Measurements from ENCODE around the gene CDHR1. TPM values are rescaled to one million over a fixed set of nuclear protein-coding genes. Genes with fewer than 3 reads are reported as not detected.

CDHR1 gene
- total RNA-seq, 1 experiment from 2014 or later = 6.6 TPM

GRCh38 chr10:84205853-84206525 is 11.7 kb downstream of the CDHR1 start:
- Histone ChIP-seq H3K14ac (ENCODE audit: insufficient read depth, low read length) (no peak overlapping the region), H4K20me1 (ENCODE audit: control insufficient read depth, insufficient read depth, insufficient read length) (no peaks in the 10 kb centered on the region), H3K79me1 (ENCODE audit: insufficient read depth, low read depth, low read length, poor library complexity, severe bottlenecking) (no peaks in the 10 kb centered on the region), H2AK5ac (ENCODE audit: insufficient read length, low read length) (no peak overlapping the region), H3K56ac (ENCODE audit: insufficient read length, low read depth, low read length) (no peak overlapping the region), H4K5ac (ENCODE audit: insufficient read length, low read depth, low read length) (no peak overlapping the region), H4K8ac (replicated peaks; ENCODE audit: insufficient read length, low read depth, low read length) (no peak overlapping the region), H3K18ac (ENCODE audit: insufficient read length, low read depth, low read length) (no peak overlapping the region), H2AFZ (ENCODE audit: low read length) (no peak overlapping the region), H2BK5ac (ENCODE audit: insufficient read length, low read length) (no peak overlapping the region), H2BK12ac (ENCODE audit: insufficient read length, low read depth, low read length) (no peak overlapping the region), H4K91ac (ENCODE audit: insufficient read length, low read depth, low read length) (no peak overlapping the region), H3K9ac (ENCODE audit: extremely low read depth, insufficient read length, low read length) (no peak overlapping the region), H3K4ac (ENCODE audit: low read depth, low read length) (no peak overlapping the region), H3K23me2 (ENCODE audit: insufficient read length, low read depth, low read length, poor library complexity, severe bottlenecking) (no peaks in the 10 kb centered on the region), H3K4me2 (ENCODE audit: insufficient read depth, insufficient read length, low read length) (no peak overlapping the region), H3K9me3 (ENCODE audit: control insufficient read depth, low read depth, low read length) (no peaks in the 10 kb centered on the region), H3K79me2 (ENCODE audit: insufficient read depth, low read length) (no peaks in the 10 kb centered on the region), H2BK120ac (ENCODE audit: low read depth, low read length, poor library complexity, severe bottlenecking) (no peak overlapping the region), H3K23ac (ENCODE audit: insufficient read length, low read depth, low read length) (no peak overlapping the region), H3K4me1 (ENCODE audit: insufficient read depth, low read length) (no peaks in the 10 kb centered on the region), H2BK15ac (ENCODE audit: low read depth, low read length) (no peak overlapping the region), H3K27ac (ENCODE audit: insufficient read length, low read depth, low read length) (no peak overlapping the region), H3K27me3 (ENCODE audit: insufficient read depth, low read length) (no peaks in the 10 kb centered on the region), H3T11ph (ENCODE audit: low read length) (no peak overlapping the region), H2BK20ac (ENCODE audit: low read depth, low read length, poor library complexity, severe bottlenecking) (no peak overlapping the region)
- peak overlapping the region in 1 of 3 experiments; percentile 66; a peak in 1 of 7 replicates for H3K27ac Mint-ChIP-seq
- TF ChIP-seq CTCF (conservative IDR thresholded peaks at IDR 0.05) = no peak
- no peak for DNase-seq
- H3K27me3 Mint-ChIP-seq (ENCODE audit: low read depth) = peaks cover 3% of the 10 kb centered on the region; the same call in 1 of the 2 replicates
- H3K4me1 Mint-ChIP-seq = no peaks in the 10 kb centered on the region
- H3K36me3 Mint-ChIP-seq (ENCODE audit: insufficient read depth in 1 of 3, low read depth in 3 of 3) = no peaks in the 10 kb centered on the region
- WGBS (ENCODE audit: extremely low coverage, insufficient read length, low lambda C conversion rate) = no CpG with 5 or more reads among the region's 6 CpGs
- no peaks in the 10 kb centered on the region for H3K9me3 Mint-ChIP-seq
- H3K4me3 Mint-ChIP-seq = no peak overlapping the region; a peak in 1 of 5 replicates

Data from H9 (cell line).